Endothelial cell of umbilical vein (primary cell): Measurements from ENCODE around the gene RECQL.
"Not testable (repeated sequence)": the region's sequence is repeated elsewhere in the genome, so short reads cannot be mapped to it uniquely, and the experiment has no call there.

Source experiments
- POLR2A ChIP-seq: IDR thresholded peaks from 2 replicates; pipeline ENCODE4 v1.6.1; 2012; ENCODE audit warnings: low read depth, mild to moderate bottlenecking, control low read depth, low read length
- POLR2AphosphoS5 ChIP-seq: IDR thresholded peaks from 2 replicates; pipeline ENCODE4 v1.6.1; 2012; ENCODE audit warnings: low read depth, mild to moderate bottlenecking, control low read depth, low read length, moderate library complexity; ENCODE audit not compliant: insufficient read depth
- TF ChIP-seq, protein P1 (sequence below), 2 donors: IDR thresholded peaks; 1 replicate in 1 of 2; 2 replicates in 1 of 2; pipeline ENCODE4 v1.5.1; 2011; ENCODE audit warnings: low read length in 2 of 2, mild to moderate bottlenecking in 2 of 2, moderate library complexity in 2 of 2, control low read depth in 1 of 2, inconsistent platforms in 1 of 2, low read depth in 1 of 2; ENCODE audit not compliant: insufficient read depth in 1 of 2; ENCODE audit errors: extremely low read depth in 1 of 2

GRCh38 chr12:21467334-21467733, 34.1 kb downstream of the RECQL start:
- TF ChIP-seq, protein P1, sequence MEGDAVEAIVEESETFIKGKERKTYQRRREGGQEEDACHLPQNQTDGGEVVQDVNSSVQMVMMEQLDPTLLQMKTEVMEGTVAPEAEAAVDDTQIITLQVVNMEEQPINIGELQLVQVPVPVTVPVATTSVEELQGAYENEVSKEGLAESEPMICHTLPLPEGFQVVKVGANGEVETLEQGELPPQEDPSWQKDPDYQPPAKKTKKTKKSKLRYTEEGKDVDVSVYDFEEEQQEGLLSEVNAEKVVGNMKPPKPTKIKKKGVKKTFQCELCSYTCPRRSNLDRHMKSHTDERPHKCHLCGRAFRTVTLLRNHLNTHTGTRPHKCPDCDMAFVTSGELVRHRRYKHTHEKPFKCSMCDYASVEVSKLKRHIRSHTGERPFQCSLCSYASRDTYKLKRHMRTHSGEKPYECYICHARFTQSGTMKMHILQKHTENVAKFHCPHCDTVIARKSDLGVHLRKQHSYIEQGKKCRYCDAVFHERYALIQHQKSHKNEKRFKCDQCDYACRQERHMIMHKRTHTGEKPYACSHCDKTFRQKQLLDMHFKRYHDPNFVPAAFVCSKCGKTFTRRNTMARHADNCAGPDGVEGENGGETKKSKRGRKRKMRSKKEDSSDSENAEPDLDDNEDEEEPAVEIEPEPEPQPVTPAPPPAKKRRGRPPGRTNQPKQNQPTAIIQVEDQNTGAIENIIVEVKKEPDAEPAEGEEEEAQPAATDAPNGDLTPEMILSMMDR (IDR thresholded peaks at IDR 0.05; ENCODE audit: extremely low read depth in 1 of 2, insufficient read depth in 1 of 2, low read depth in 1 of 2, low read length in 2 of 2), result not testable (repeated sequence)
- TF ChIP-seq POLR2A, POLR2AphosphoS5: not testable (repeated sequence)
